WERI-Rb-1 (cell line): Measurements from ENCODE around the gene IFT81.

Experiments used
- DNase-seq: peaks from one replicate; pipeline ENCODE4 v3.0.0-alpha.2; 2020
- H3K27ac ChIP-seq: fragments of 250-450 bp; sonication (Bioruptor Pico); 2 replicates; pipeline ENCODE4 v1.5.1; 2020; ENCODE audit warnings: mild to moderate bottlenecking, moderate library complexity
- H3K27me3 ChIP-seq: fragments of 250-450 bp; sonication (Bioruptor Pico); 2 replicates; pipeline ENCODE4 v1.5.1; 2021; ENCODE audit warnings: mild to moderate bottlenecking, low read depth, moderate library complexity; ENCODE audit not compliant: insufficient read depth, severe bottlenecking
- H3K36me3 ChIP-seq: fragments of 250-450 bp; sonication (Bioruptor Pico); 2 replicates; pipeline ENCODE4 v1.5.1; 2020; ENCODE audit warnings: mild to moderate bottlenecking, moderate library complexity
- H3K4me3 ChIP-seq: 2 replicates; pipeline ENCODE4 v1.5.1; 2011; ENCODE audit warnings: low read depth, mild to moderate bottlenecking, control low read depth, low read length
- H3K9me3 ChIP-seq: fragments of 250-450 bp; sonication (Bioruptor Pico); 2 replicates; pipeline ENCODE4 v1.5.1; 2021; ENCODE audit warnings: mild to moderate bottlenecking, moderate library complexity; ENCODE audit not compliant: severe bottlenecking
- TF ChIP-seq, protein P1 (sequence below): IDR thresholded peaks from 2 replicates; pipeline ENCODE4 v1.5.1; 2011; ENCODE audit warnings: low read depth, mild to moderate bottlenecking, control low read depth, inconsistent platforms, low read length

Gene IFT81

GRCh38 chr12:110107369-110108281 is 16.5 kb upstream of the IFT81 start:
- Histone ChIP-seq H3K36me3 (no peaks in the 10 kb centered on the region), H3K4me3 (no peak overlapping the region), H3K9me3 (peaks cover 2% of the 10 kb centered on the region), H3K27ac (peak overlapping the region; percentile 70), H3K27me3 (no peaks in the 10 kb centered on the region)
- TF ChIP-seq, protein P1, sequence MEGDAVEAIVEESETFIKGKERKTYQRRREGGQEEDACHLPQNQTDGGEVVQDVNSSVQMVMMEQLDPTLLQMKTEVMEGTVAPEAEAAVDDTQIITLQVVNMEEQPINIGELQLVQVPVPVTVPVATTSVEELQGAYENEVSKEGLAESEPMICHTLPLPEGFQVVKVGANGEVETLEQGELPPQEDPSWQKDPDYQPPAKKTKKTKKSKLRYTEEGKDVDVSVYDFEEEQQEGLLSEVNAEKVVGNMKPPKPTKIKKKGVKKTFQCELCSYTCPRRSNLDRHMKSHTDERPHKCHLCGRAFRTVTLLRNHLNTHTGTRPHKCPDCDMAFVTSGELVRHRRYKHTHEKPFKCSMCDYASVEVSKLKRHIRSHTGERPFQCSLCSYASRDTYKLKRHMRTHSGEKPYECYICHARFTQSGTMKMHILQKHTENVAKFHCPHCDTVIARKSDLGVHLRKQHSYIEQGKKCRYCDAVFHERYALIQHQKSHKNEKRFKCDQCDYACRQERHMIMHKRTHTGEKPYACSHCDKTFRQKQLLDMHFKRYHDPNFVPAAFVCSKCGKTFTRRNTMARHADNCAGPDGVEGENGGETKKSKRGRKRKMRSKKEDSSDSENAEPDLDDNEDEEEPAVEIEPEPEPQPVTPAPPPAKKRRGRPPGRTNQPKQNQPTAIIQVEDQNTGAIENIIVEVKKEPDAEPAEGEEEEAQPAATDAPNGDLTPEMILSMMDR, result no peak
- peak; percentile 51 for DNase-seq

DNA sequence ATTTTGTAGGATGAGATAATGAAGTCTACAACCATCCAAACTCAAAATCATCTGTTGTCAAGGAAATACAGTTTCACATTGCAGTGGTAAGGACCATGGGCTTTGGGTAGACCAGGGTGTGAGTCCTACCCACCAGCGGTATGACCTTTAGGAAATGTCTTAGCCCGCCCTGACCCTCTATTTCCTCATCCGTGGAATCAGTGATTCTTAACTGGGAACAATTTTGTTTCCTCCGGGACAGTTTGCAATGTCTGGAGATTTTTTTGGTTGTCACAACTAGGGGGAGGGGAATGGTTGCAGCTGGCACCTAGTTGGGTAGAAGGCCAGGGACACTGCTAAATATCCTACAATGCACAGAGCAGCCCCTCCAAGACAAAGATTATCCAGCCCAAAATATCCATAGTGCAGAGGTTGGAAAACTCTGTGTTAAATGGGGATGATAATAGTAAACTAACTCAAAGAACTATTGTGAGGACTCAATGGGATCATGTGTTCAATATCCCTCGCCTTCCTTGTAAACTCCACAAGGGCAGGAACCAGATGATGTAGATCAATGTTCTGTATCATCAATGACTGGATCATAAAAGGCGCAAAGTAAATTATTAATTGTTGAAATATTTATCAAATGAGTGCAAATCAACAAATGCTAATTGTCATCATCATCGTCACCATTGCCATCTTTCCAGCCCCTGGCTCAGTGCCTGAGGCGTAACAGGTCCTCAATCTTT is 15.7 kb upstream of the IFT81 start:
- Histone ChIP-seq H3K9me3 (peaks cover 2% of the 10 kb centered on the region), H3K4me3 (no peak overlapping the region), H3K36me3 (no peaks in the 10 kb centered on the region), H3K27me3 (no peaks in the 10 kb centered on the region), H3K27ac (peak overlapping the region; percentile 70)
- TF ChIP-seq, protein P1, result no peak
- no peak for DNase-seq

GRCh38 chr12:110109037-110109836 is 14.9 kb upstream of the IFT81 start:
- DNase-seq, result peak; percentile 54
- Histone ChIP-seq H3K27ac (peak overlapping the region; percentile 70), H3K36me3 (no peaks in the 10 kb centered on the region), H3K4me3 (no peak overlapping the region; the same call in 1 of the 2 replicates), H3K9me3 (peaks cover 2% of the 10 kb centered on the region), H3K27me3 (no peaks in the 10 kb centered on the region)
- TF ChIP-seq, protein P1, result no peak

- Histone ChIP-seq H3K27me3 (no peaks in the 10 kb centered on the region), H3K4me3 (no peak overlapping the region), H3K9me3 (peaks cover 2% of the 10 kb centered on the region), H3K36me3 (no peaks in the 10 kb centered on the region), H3K27ac (peak overlapping the region; percentile 70; the same call in 1 of the 2 replicates)
- DNase-seq, result no peak
- TF ChIP-seq, protein P1, result no peak
Observed at GRCh38 chr12:110109837-110110535, 14.2 kb upstream of the IFT81 start.

- Histone ChIP-seq H3K27me3 (no peaks in the 10 kb centered on the region), H3K4me3 (no peak overlapping the region), H3K36me3 (no peaks in the 10 kb centered on the region), H3K9me3 (peaks cover 2% of the 10 kb centered on the region), H3K27ac (no peak overlapping the region)
- TF ChIP-seq, protein P1, result no peak
- no peak for DNase-seq
Observed at GRCh38 chr12:110111476-110112334, 12.5 kb upstream of the IFT81 start.
